ENCODE data around the gene TINCR. TPM values are rescaled to one million over a fixed set of nuclear protein-coding genes. Genes with fewer than 3 reads are reported as not detected.

The TINCR gene
- total RNA-seq, 4 donors from 2014 or later: 0.35 to 0.64 (median 0.44) TPM

- no peak for ATAC-seq
- peaks cover 0 to 23% (median 6%) of the 10 kb centered on the region in 3 donors for H3K4me1 ChIP-seq
- WGBS, 2 donors (ENCODE audit: low coverage in 1 of 2): 33 to 90% methylated on average over 1 to 9 of the region's 26 CpGs
- peaks cover 0 to 85% of the 10 kb centered on the region in 2 donors for H3K36me3 ChIP-seq
- TF ChIP-seq POLR2A (IDR thresholded peaks at IDR 0.05) (no peak), POLR2AphosphoS5 (IDR thresholded peaks at IDR 0.05) (no peak), EP300 (IDR thresholded peaks at IDR 0.05) (no peak)
- TF ChIP-seq, protein P1, sequence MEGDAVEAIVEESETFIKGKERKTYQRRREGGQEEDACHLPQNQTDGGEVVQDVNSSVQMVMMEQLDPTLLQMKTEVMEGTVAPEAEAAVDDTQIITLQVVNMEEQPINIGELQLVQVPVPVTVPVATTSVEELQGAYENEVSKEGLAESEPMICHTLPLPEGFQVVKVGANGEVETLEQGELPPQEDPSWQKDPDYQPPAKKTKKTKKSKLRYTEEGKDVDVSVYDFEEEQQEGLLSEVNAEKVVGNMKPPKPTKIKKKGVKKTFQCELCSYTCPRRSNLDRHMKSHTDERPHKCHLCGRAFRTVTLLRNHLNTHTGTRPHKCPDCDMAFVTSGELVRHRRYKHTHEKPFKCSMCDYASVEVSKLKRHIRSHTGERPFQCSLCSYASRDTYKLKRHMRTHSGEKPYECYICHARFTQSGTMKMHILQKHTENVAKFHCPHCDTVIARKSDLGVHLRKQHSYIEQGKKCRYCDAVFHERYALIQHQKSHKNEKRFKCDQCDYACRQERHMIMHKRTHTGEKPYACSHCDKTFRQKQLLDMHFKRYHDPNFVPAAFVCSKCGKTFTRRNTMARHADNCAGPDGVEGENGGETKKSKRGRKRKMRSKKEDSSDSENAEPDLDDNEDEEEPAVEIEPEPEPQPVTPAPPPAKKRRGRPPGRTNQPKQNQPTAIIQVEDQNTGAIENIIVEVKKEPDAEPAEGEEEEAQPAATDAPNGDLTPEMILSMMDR (IDR thresholded peaks at IDR 0.05): no peak
- H3K9me3 ChIP-seq: no peaks in the 10 kb centered on the region
- H3K4me3 ChIP-seq: no peak overlapping the region
- H3K27me3 ChIP-seq: no peaks in the 10 kb centered on the region
- H3K27ac ChIP-seq: peak overlapping the region in 3 of 4 donors; percentile 70 to 80 (median 79)
Observed at GRCh38 chr19:5586300-5587070, 18.7 kb upstream of the TINCR start.

DNA sequence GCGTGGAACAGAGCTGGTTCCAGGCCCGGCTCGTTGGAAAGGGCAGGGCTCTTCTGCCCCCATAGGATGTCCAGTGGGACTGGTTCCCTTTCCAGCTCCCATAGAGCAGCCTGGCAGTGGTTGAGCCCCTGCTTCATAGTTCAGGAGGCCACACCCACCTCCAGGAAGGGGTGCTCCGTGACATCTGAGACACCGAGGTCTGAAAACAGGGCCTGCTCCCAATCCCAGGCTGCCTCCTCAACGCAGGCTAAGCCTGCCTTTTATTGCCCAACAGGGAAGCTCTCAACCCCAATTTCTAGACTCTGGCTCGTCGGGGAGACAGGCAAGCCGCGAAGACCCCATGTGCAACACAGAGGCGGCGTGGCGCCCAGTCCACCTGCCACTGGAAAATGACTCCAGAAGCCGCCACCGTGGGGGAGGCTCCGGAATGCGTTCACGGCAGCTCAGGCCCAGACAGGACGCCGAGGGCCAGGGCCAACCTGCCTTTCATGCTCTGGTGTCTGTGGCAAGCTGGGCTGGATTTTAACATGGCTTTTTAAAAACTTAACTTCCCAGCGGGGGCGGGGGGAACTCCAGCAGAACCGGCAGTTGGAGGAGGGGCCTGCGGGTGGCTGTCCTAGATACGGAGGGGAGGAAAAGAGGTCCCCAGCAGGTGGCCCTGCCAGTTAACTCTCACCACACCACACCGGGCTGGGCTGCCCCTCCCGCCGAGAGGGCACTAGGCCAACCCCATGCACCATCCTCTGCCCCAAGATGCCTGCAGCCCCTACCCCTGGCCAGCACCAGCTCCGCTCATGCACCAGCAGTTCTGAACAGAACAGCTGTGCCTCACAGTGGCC, 17.9 kb upstream of the TINCR start:
- peaks cover 0 to 23% (median 6%) of the 10 kb centered on the region in 3 donors for H3K4me1 ChIP-seq

GRCh38 chr19:5580161-5580571, 12.4 kb upstream of the TINCR start:
- H3K27me3 ChIP-seq: no peaks in the 10 kb centered on the region
- TF ChIP-seq POLR2A (IDR thresholded peaks at IDR 0.05) (no peak), EP300 (IDR thresholded peaks at IDR 0.05) (no peak), POLR2AphosphoS5 (IDR thresholded peaks at IDR 0.05) (no peak)
- TF ChIP-seq, protein P1 (IDR thresholded peaks at IDR 0.05): no peak
- ATAC-seq: no peak
- H3K36me3 ChIP-seq: peaks cover 0 to 32% of the 10 kb centered on the region in 2 donors
- WGBS, 2 donors (ENCODE audit: low coverage in 1 of 2): 47% methylated on average over 7 of the region's 12 CpGs; no CpG with 5 or more reads in 1 of the 2 donors
- H3K4me1 ChIP-seq: peaks cover 0 to 14% (median 5%) of the 10 kb centered on the region in 3 donors
- no peak overlapping the region for H3K27ac ChIP-seq
- H3K4me3 ChIP-seq: no peak overlapping the region
- no peaks in the 10 kb centered on the region for H3K9me3 ChIP-seq

More for the DNA sequence above, 17.9 kb upstream of the TINCR start:
- no peak for TF ChIP-seq POLR2A (IDR thresholded peaks at IDR 0.05)
- TF ChIP-seq, protein P1 (IDR thresholded peaks at IDR 0.05): peak in 1 of 4 experiments; percentile 5
- no peak for TF ChIP-seq EP300 (IDR thresholded peaks at IDR 0.05)
- no peak for TF ChIP-seq POLR2AphosphoS5 (IDR thresholded peaks at IDR 0.05)
- peaks cover 0 to 80% of the 10 kb centered on the region in 2 donors for H3K36me3 ChIP-seq
- 0 to 32% methylated on average over 2 to 3 of the region's 29 CpGs for WGBS, 2 donors (ENCODE audit: low coverage in 1 of 2)
- H3K9me3 ChIP-seq: no peaks in the 10 kb centered on the region
- H3K4me3 ChIP-seq: peak overlapping the region in 1 of 2 donors; percentile 5
- ATAC-seq: peak; percentile 75
- no peaks in the 10 kb centered on the region for H3K27me3 ChIP-seq
- H3K27ac ChIP-seq: peak overlapping the region in 3 of 4 donors; percentile 70 to 80 (median 79)

GRCh38 chr19:5579697-5580096, 11.9 kb upstream of the TINCR start:
- ATAC-seq: no peak
- Histone ChIP-seq H3K4me1 (peaks cover 0 to 10% (median 5%) of the 10 kb centered on the region in 3 donors), H3K9me3 (no peaks in the 10 kb centered on the region), H3K27me3 (no peaks in the 10 kb centered on the region), H3K36me3 (peaks cover 0 to 32% of the 10 kb centered on the region in 2 donors), H3K4me3 (no peak overlapping the region), H3K27ac (no peak overlapping the region)
- TF ChIP-seq POLR2AphosphoS5 (IDR thresholded peaks at IDR 0.05) (no peak), EP300 (IDR thresholded peaks at IDR 0.05) (no peak), POLR2A (IDR thresholded peaks at IDR 0.05) (no peak)
- TF ChIP-seq, protein P1 (IDR thresholded peaks at IDR 0.05): no peak
- 76% methylated on average over 3 of the region's 7 CpGs; no CpG with 5 or more reads in 1 of the 2 donors for WGBS, 2 donors (ENCODE audit: low coverage in 1 of 2)

All from gastroesophageal sphincter (tissue), 4 donors.